NCI-H1930 (cell line): Measurements from ENCODE around the gene ACTC1.
"Not testable (repeated sequence)": the region's sequence is repeated elsewhere in the genome, so short reads cannot be mapped to it uniquely, and the experiment has no call there.

Experiments
- DNase-seq, 2 experiments: peaks; one replicate each; lab custom pipeline; 2025; lab: John Stamatoyannopoulos, UW

Gene ACTC1

DNA sequence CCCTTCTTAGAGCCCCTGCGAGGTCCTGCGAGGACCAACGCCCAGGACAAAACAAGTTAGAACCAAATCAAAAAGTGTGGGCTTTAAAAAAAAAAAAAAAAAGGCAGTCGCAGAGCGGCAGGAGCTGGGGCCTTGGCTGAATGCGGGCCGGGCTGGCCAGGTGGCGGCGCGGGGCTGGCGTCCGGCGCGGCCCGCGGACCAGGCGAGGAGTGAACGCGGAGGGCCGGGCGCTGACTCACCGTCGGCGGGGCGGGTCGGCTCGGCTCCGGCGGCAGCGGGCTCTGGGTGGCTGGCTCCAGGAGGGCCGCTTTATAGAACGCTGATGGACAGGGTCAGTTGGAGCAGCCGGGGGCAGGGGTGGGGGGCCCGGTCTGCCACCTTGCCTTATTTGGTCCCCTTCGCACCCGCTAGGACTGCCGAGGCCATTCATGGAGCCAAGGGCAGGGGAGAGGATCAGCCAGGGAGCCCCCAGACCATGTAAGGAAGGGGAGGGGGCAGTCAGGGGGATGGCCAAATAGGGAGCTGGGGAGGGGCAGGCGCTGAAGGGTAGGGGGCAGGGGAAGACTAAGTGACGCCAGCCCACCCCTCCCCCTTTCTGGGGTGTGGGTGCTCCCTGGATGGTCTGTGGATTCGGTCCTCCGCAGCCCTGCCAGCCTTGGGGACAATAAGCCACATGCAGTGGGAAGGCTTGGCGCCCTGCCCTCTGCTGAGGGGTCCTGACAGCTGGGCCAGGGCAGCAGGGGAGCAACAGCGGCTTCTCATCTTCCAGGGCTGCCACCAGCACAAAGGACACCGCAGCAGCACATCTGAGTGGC is at the start of gene ACTC1:
Gene ACTC1 (minus strand): TSS at position 283 of the 815 bp plus-strand sequence. CDS start 741 bp downstream, outside the sequence.
- DNase-seq = no peak

DNA sequence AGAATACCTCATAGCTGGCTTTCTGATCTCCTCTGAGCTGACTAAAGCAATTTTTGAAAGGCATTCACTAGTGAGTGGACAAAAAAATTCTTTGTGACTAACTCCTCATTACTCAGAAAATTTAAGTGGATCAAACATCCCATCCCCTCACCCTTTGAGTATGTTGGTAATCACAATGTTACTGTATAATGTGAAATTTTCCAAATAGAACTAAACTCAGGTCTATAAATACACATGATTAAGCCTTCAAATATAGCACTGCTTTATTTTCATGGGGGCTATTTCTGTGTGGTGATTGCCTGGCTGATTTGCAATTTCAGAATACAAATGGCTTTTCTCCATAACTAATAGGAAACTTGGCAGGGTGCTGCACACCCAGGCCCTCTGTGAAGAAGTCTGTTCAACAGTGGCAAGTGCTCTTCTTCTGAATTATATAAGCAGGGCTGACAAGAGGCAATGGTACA is 45.9 kb upstream of the ACTC1 start:
- DNase-seq = no peak

DNA sequence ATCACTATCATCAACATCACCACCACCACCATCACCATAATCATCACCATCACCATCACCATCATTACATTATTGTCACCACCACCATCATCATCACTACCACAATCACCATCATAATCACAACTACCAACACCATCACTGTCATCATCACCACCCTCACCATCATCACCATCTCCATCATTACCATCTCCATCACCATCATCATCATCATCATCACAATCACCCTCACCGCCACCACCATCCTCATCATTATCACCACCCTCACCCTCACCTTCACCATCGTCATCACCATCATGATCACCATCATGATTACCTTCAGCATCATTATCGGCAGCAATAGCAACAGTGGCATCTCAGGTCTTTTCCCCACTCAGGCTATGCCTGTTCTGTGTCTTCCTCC is 42.9 kb upstream of the ACTC1 start:
- DNase-seq = no peak

DNA sequence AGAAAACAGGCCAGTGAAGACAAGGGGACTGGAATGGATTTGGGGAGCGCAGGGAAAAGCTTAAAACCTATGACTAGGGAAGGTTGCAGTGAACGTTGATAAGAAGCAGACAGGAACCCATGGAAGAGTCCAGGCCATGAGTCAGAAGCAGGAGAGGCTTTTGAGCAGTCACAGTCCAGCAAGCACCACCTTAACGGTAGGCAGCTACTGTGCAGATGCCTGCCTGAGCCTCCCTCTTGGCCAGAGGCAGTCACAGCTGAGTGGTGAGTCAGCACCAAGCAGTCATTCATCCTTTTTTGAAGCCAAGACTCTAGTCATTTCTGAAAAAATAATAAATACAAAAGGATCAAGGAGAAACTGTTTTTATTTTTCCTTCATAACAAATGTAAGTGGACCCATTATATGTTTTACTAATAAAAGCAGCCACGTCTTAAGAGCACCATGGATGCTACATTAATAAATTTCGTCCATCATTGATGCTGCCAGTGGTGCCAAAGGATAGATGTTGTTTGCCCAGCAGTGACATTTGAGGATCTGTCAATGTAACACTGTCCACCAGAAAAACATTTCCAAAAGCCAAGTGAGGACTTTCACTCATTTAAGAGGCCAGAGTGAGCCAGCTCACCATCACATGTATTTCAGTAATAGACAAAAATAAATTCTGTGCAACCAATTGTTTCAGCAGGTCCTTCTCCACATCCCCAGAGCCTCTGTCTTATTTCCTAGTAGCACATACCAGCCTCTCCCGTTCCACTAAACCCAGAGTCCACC is 42.1 kb upstream of the ACTC1 start:
- DNase-seq = no peak

DNA sequence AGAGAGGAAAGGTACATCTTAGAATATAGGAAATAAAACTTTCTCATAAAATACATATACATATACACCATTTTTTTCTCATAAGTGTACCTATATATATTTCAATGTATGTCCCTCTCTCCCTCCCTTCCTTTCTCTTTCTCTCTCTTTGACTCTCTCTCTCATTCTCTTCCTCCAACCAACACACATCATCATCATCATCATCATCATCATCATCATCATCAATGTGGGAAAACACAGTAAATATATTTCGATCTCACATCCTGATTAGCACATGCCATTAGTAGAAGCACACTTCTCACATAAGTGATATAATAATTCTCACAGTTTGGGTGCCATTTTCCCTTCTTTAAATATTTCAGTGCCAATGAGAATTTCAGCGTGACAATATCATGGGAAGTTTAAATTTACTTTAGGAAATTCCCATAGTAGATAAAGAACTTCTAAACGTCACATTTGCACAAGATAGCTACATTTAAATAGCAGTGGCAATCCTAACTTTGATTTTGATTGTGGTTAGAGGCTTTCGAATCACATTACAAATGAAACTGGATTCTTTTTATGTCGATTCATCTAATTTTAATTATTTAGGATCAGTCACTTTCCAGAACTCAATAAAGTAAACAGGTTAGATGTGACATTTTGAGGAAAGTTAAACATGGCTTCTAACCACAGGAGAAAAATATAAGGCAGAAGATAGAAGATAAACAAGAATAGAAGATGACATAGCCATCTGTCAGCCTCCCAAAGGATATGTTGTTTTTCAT is 33.0 kb upstream of the ACTC1 start:
- no peak for DNase-seq

DNA sequence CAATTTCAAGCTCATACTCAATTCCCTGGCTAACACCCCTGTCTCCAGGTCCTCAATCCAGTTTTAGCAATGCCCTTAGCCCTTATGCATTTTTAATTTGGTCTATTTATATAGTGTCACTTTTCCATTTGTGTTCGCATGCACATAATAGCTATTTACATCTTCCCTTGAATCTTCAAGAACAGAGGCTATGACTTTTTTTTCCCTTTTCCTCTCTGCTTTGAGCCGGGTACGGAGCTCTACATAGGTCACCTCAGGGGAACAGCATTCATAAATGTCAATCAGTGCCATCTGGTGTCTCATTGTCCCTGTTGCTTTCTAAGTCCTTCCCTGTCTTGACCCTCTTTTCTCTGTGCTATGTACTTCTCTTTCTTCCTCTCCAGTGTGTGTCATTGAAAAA is 26.5 kb upstream of the ACTC1 start:
- no peak for DNase-seq

DNA sequence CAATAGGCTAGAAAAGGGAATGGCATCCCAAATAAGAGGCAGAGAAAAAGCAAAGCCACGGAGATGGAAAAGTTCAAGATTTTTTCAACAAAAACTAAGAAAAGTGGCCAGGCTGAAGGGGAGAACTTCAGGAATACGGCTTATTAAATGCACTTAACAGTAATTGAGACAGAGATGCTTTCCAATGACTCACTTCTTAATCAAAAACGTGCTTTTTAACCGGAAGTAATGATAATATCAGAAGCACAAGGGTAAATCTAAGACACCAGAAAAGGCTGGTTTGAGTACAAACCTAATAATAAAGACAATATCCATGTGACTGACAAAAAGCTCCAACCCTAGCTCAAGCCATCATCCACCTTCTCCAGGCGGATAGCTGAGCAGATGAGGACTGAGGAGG is 24.8 kb upstream of the ACTC1 start:
- no peak for DNase-seq

DNA sequence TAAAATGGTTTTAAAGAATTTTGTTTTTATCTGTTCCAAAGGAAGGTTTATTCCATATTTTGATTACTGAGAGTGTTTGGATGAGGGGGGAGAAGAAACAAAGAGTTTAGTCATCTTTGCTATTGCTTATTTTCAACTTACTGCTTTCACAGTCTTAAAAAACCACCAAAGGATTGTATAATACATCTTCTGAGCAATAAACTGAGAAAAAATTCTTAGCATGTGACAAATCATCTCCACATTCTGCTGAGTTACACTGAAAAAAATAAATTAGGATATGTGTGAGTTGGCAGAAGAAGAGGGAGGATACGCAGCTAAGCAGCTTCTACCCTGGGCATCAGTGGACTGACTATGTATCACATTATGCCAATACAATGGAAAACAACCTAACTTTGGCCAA is 23.2 kb upstream of the ACTC1 start:
- DNase-seq = no peak

DNA sequence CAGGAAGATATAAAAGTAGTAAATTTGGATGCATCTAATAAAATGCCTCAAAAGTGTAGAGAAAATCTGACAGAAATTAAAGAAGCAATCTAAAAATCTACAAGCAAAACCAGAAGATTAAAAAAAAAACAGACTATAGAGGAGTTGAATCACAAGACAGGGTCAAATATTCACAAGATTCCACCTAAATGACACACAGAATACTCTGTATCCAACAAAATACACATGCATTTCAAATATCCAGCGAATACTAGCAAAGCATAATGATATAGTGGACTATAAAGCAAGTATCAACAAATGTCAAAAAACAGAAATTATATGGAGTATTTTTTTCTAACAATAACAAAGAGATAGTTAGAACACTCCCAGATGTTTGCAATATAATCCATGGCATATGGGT is 20.5 kb upstream of the ACTC1 start:
- DNase-seq = no peak

DNA sequence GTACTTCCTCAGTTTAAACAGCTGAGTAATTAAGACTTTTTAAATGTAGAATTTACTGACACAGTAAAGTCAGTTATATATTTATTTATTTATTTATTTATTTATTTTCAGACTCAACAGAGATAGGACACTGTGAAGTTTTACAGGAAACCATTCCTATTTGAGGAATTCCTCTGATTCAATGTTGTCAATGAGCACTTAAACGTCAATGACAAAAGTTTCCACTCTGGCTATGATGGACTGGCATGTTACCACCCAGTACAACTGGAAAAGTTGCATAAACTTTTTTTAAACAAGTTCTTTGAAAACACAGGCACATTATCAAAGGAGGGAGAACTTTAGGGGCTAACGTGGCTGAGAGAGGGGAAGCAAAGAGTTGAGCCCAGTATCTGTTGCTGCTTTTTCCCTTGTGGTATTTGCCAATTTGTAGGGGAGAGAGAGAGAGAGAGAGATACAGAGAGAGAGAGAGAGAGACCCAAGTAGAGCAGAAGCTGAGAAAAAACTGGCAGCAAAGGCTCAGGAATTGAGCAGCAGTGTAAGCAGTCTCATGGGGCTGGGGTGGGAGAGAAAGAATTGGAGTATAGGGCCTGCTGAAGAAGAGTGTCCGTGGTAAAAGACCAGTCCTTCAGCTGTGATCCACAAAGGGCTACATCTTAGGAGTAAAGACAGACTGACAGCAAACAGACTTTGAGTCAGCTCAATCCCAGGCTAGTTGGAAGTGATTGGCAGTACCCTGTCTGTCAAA is 18.3 kb upstream of the ACTC1 start:
- DNase-seq = no peak

DNA sequence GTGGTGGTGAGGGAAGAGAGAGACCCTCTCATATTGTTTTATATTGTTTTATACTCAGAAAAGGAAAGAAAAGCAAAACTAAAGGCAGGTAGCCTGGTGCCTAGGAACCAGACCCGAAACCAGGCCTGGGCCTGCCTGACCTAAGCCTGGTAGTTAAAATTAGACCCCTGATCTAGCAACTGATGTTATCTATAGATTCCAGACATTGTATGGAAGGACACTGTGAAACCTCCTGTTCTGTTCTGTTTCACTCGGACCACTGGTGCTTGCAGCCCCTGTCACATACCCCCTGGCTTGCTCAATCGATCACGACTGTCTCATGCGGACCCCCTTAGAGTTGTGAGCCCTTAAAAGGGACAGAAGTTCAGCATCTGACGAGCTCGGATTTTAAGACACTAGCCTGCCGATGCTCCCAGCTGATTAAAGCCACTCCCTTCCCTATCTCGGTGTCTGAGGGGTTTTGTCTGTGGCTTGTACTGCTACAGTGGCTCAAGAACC is 17.6 kb upstream of the ACTC1 start:
- DNase-seq = not testable (repeated sequence)

DNA sequence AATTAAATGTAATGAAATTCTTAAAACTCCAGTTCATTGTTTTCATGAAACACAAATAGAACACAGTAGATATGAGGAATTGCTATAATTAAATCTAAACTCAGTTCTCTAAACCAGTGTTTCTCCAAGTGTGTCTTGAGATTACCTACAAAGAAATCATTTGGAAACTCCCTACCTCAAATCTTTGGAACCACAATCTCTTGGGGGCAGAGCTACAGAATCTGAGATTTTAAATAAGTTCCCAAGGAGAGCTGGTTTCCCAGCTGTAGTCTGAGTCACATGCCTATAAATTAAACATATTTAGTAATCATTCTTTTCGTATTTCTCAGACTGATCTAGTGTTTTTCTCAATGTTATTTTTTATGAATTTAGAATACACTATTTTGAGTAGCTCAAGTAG is 17.0 kb upstream of the ACTC1 start:
- DNase-seq = no peak

DNA sequence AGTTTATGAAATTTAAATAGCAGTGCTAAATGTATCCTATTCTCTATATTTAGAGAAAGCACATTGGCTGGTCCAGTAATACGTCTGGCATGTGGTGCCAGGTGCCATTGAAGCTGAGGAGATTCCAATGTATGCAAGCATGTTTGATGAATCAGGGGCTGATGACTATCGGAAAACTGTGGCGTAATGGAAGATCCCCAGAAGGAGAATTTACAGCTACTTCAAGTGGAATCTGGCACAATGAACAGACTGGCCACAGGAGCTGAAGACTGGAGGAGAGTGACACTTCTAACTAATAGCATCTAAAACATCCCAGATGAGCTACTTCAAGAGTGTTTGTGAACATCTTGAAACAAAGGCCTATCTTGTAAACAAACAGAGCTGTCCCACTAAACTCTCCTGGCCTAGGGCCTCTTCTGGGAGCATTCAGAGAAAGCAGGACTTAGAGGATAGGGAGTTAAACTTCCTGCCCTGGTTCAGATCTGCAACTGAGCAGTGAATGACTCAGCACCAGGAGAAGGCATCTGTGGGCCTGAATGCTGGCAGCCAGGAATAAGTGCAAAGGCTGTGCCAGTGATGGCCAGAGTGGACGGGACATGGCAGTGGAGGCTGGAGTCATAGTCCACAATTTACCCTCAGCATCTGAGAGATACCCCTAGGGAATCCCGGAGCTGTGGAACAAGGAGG is 15.2 kb upstream of the ACTC1 start:
- no peak for DNase-seq

DNA sequence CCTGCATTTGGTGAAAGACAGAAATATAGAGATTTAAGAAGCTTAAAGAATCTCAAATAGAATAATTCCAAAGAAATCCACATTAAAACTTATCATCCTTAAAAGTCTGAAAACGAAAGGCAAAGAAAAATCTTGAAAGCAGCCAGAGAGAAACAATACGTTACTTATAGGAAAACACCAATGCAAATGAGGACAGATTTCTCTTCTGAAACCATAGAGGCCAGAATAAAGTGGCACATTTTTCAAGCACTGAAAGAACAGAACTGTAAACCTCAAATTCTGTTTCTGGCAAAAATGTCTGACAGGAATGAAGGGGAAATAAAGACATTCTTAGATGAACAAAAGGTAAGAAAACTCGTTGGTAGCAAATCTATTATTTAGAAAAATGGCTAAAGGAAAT is 13.8 kb upstream of the ACTC1 start:
- no peak for DNase-seq

DNA sequence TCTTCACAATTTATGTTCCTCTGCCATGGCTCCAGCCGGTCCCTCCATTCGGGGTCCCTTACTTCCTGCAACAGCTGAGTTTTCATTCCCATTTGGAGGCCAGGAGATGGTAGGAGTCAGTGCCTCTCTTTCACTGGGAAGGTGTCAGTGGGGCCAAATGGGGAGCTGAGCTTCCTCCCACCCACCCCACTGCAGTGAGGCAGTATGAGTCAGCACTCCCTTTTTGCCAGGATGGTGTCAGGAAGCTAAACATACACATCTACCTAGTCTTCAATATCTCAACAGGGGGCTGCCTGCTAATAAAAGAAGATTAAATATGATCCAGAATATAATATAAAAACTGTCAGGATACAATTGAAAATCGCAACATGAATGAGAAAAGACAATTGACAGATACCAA is 12.7 kb upstream of the ACTC1 start:
- DNase-seq = no peak

DNA sequence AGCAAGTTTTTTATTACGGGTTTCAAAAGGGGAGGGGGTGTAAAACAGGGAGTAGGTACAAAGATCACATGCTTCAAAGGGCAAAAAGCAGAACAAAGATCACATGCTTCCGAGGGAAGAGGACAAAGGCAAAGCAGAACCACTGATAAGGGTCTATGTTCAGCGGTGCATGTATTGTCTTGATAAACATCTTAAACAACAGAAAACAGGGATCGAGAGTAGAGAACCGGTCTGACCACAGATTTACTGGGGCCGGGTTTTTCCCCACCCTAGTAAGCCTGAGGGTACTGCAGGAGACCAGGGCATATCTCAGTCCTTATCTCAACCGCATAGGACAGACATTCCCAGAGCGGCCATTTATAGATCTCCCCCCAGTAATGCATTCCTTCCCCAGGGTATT is 11.9 kb upstream of the ACTC1 start:
- not testable (repeated sequence) for DNase-seq

DNA sequence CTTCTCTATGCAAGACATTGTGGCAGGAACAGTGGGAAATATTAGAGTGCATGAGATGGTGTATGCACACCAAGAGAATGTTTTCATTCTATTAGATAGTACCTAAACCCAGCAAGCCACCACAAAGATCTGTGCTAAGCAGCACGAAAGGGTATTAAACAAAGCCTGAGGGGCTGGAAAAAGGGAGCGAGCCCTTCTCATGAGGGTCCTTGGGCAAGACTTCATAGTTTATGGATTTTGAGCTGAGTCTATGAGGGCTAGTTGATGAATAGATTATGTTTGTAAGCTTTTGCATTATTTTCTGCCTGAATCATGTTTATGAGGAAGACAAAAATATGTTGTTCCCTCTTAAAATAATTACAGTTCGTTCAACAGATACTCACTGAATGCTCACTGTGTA is 9.4 kb upstream of the ACTC1 start:
- DNase-seq = no peak

DNA sequence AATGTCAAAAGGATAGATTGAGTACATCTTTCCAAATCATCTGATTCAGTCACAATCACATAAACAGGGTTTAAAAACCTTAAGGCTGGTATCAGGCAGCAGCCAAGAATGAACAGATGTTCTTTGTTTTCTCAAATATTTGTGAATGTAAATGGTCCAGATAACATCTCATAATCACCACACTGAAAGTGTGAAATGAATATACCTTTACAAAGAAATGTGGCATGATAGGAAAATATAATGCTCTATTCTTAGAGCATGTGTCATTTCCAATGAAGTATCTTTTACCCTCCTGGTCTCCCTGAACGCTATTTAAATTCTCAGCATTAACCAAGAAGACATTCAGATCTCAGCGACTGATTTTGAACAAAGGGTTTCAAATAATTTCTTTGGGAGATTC is 8.8 kb upstream of the ACTC1 start:
- DNase-seq = no peak

DNA sequence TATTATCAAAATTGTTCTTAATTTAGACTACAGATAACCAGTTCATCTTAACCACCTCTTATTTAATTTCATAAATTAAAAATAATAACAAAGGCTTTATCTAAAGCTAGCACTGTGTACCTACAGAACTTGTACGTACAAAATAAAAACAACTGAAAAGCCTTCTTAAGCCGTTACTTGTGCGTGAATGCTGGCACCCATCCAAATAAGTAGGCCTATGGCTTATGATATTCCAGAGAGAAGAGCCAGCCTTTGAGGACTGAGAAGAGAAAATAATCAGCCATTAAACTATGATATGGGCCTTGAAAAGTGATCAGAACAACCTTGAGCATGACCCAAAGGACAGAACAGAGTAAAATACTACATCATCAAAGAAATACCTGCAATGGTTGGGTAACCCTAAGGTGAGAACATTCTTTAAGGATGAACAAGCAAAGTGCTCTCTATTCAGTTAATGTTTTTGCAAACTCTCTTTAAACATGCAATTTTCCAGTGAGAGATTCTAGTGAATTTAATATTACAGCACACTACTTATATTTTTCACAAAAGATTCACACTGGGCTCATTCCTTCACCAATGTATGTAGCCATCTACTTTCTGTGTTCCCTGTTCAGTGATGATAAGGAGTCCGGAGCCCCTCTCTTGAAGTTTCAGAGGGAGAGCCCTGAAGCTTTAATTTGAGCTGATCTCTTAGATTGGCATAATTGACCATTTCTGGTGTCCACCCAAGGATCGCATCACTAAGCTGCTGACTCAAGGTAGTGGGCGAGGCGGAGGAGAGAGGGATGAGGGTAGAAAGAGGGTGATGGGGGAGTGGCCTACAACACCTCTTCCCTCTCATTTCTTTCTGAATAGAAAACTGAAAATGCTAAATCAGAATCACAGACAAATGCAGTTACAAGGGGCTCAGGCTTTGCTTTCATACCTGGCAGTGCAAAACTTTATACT is 7.7 kb upstream of the ACTC1 start:
- DNase-seq = no peak

DNA sequence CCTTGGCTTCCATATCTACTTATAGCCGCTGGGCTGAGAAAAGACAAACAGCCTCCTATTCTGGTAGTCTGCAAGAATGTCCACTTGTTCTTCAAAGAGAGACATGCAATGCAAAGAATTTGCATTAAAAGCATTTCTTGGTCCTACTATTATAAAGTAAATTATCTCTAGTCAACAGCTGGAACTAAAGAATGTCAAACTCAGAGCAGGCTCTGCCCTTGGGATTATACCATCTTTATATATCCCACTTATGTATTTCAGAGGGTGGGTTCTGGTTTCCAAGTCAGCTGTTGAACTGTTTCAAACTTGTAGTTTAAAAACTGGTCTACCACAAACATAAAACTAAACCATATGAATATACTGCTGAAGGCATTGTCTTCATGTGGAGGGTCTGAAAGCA is 7.0 kb upstream of the ACTC1 start:
- no peak for DNase-seq
